HepG2 (cell line): ENCODE measurements around the gene TOMM20. TPM values are rescaled to one million over a fixed set of nuclear protein-coding genes. Genes with fewer than 3 reads are reported as not detected.

ENCODE experiments used
- ATAC-seq: fragments of 200-7000 bp; cut with Tn5 transposase; 3 replicates; pipeline ENCODE4 v1.9.1; 2020; ENCODE audit warnings: mild to moderate bottlenecking, moderate library complexity
- BruUV-seq: library from RNA; stranded (reverse); fragments of 400-500 nt; replicated peaks from 2 replicates; lab custom pipeline; 2021; lab: Mats Ljungman, UMichigan
- CTCF ChIA-PET: fragments of 300-600 bp; formaldehyde crosslinking; extraction: SDS; loops from one replicate; lab custom pipeline; 2021; ENCODE audit warnings: low total read pairs, inconsistent platforms, low intra/inter-chr PET ratio; lab: Yijun Ruan, JAX
- POLR2A ChIA-PET: fragments of 350-600 bp; sonication (Branson Sonifier 250); formaldehyde crosslinking; loops from one replicate; lab custom pipeline; 2020; ENCODE audit warnings: antibody characterized with exemption, inconsistent platforms; lab: Yijun Ruan, JAX
- DNase-seq: peaks from one replicate; pipeline ENCODE4 v3.0.0-alpha.2; 2015; ENCODE audit warnings: low spot score
- FAIRE-seq: peaks from 3 replicates; lab custom pipeline; 2011; peaks lifted over from hg19 to GRCh38; lab: Jason Lieb, UNC
- H2AFZ ChIP-seq: one replicate; pipeline ENCODE4 v1.6.1; 2011; ENCODE audit warnings: low read length, inconsistent platforms
- H3K27ac ChIP-seq: fragments of 300-600 bp; 3 replicates; pipeline ENCODE4 v1.8.0; 2011; ENCODE audit warnings: mixed run types, mild to moderate bottlenecking, mixed read lengths, low read length, inconsistent platforms; ENCODE audit not compliant: insufficient read depth; ENCODE audit errors: extremely low read length
- H3K27me3 ChIP-seq, 2 experiments: fragments of 200-600 bp in 1 of 2; 2 replicates in 1 of 2; 3 replicates in 1 of 2; pipeline versions ENCODE4 v1.6.0 to v1.8.0; 2011; ENCODE audit warnings: low read length in 2 of 2, mild to moderate bottlenecking in 2 of 2, moderate library complexity in 2 of 2, inconsistent platforms in 1 of 2; ENCODE audit not compliant: insufficient read depth in 2 of 2, control insufficient read depth in 1 of 2
- H3K36me3 ChIP-seq, 2 experiments: fragments of 200-600 bp in 1 of 2; replicated peaks in 1 of 2; 2 replicates in 1 of 2; 3 replicates in 1 of 2; pipeline versions ENCODE4 v1.5.1 to v1.8.0; 2011; ENCODE audit warnings: low read length in 2 of 2, inconsistent platforms in 1 of 2; ENCODE audit not compliant: insufficient read depth in 2 of 2, control insufficient read depth in 1 of 2
- H3K4me1 ChIP-seq: 2 replicates; pipeline ENCODE4 v1.5.1; 2012; ENCODE audit warnings: low read length, inconsistent platforms; ENCODE audit not compliant: insufficient read depth
- H3K4me2 ChIP-seq: 2 replicates; pipeline ENCODE4 v1.6.0; 2011; ENCODE audit warnings: low read depth, low read length, inconsistent platforms
- H3K4me3 ChIP-seq, 3 experiments: fragments of 200-600 bp in 1 of 3; sonication (generic), shearing (Covaris generic) in 1 of 3; replicated peaks in 1 of 3; 2 replicates each; pipeline ENCODE4 v1.5.1; 2011 to 2016; ENCODE audit warnings: low read length in 3 of 3, inconsistent platforms in 2 of 3, low read depth in 2 of 3, mild to moderate bottlenecking in 2 of 3, control low read depth in 1 of 3, mixed read lengths in 1 of 3; ENCODE audit not compliant: insufficient read depth in 1 of 3
- H3K79me2 ChIP-seq: one replicate; pipeline ENCODE4 v1.6.1; 2011; ENCODE audit warnings: low read length, inconsistent platforms; ENCODE audit not compliant: insufficient read depth
- H3K9ac ChIP-seq: 2 replicates; pipeline ENCODE4 v1.6.0; 2011; ENCODE audit warnings: mild to moderate bottlenecking, low read depth, low read length, inconsistent platforms; ENCODE audit not compliant: insufficient read depth
- H3K9me3 ChIP-seq: 2 replicates; pipeline ENCODE4 v1.5.1; 2012; ENCODE audit warnings: mild to moderate bottlenecking, low read length
- H4K20me1 ChIP-seq: 2 replicates; pipeline ENCODE4 v1.6.0; 2011; ENCODE audit warnings: inconsistent platforms, mild to moderate bottlenecking, low read length, moderate library complexity; ENCODE audit not compliant: insufficient read depth
- ATF7 ChIP-seq, 2 experiments: fragments of 450-650 bp in 1 of 2; sonication (generic) in 1 of 2; formaldehyde crosslinking in 1 of 2; IDR thresholded peaks; 2 replicates each; pipeline versions ENCODE4 v1.4.0 to v1.6.1; 2016 to 2020; ENCODE audit warnings: antibody characterized with exemption in 1 of 2, mild to moderate bottlenecking in 1 of 2, missing genetic modification reagents in 1 of 2
- MAFF ChIP-seq: IDR thresholded peaks from 2 replicates; pipeline ENCODE4 v1.6.1; 2011; ENCODE audit warnings: low read depth, low read length, improper control_type of control experiment
- MAFK ChIP-seq, 2 experiments: IDR thresholded peaks in 1 of 2; conservative IDR thresholded peaks in 1 of 2; 2 replicates each; pipeline ENCODE4 v1.6.1; 2011; ENCODE audit warnings: improper control_type of control experiment in 2 of 2, low read length in 2 of 2
- NAIF1 ChIP-seq: sonication (generic); formaldehyde crosslinking; IDR thresholded peaks from 2 replicates; pipeline ENCODE4 v1.5.0; 2020; ENCODE audit warnings: mild to moderate bottlenecking, missing genetic modification reagents, borderline replicate concordance
- PHF21A ChIP-seq: sonication (generic); formaldehyde crosslinking; IDR thresholded peaks from 2 replicates; pipeline ENCODE4 v1.5.0; 2020; ENCODE audit warnings: mild to moderate bottlenecking, missing genetic modification reagents
- TRIM24 ChIP-seq: sonication (generic); formaldehyde crosslinking; IDR thresholded peaks from 2 replicates; pipeline ENCODE4 v1.8.0; 2022; ENCODE audit warnings: mild to moderate bottlenecking, missing genetic modification reagents
- WGBS: methylation state at CpG from one replicate; pipeline ENCODE4 v1.1.6; 2017; ENCODE audit warnings: low lambda C conversion rate; 5-methylcytosine and 5-hydroxymethylcytosine counted together
- in situ Hi-C: cut with HindIII; loops from 2 replicates; pipeline ENCODE4 v1.10.0; 2017; ENCODE audit warnings: low pct_unique_long_range_greater_than_20kb; ENCODE audit not compliant: extremely low pct_ligation_motif_present
- intact Hi-C: fragments of 100-400 bp; cut with micrococcal nuclease; formaldehyde crosslinking; loops from one replicate; pipeline ENCODE4 v1.10.0; 2022; ENCODE audit not compliant: unreplicated experiment
- polyA plus RNA-seq, 8 experiments: library from polyadenylated mRNA; depleted of rRNA in 3 of 8; stranded (reverse) in 7 of 8; unstranded in 1 of 8; fragments of >200 nt; fragmentation: Illumina TruSeq in 4 of 8; extraction: Trizol in 4 of 8; gene quantifications; 2 replicates each; pipeline versions ENCODE4 v1.2.1 to v1.2.3, GENCODE V29; 2011 to 2016; ENCODE audit warnings: low read depth in 4 of 8, missing spikeins in 1 of 8, mixed read lengths in 1 of 8; ENCODE audit not compliant: insufficient read depth in 1 of 8
- total RNA-seq, 5 experiments: library from RNA; depleted of rRNA; stranded (reverse); fragments of >200 nt; fragmentation: Illumina TruSeq; extraction: Trizol; gene quantifications; 2 replicates each; pipeline ENCODE4 v1.2.3, GENCODE V29; 2016; ENCODE audit warnings: low read depth in 1 of 5
- TF ChIP-seq, protein P1 (sequence below): sonication (generic); formaldehyde crosslinking; IDR thresholded peaks from 2 replicates; pipeline ENCODE4 v1.9.0; 2021; ENCODE audit warnings: missing genetic modification reagents, mild to moderate bottlenecking, borderline replicate concordance

TOMM20 gene
- total and polyA plus RNA-seq, 2 of the 13 experiments (the other 11 are each of a cell fraction or from before 2014, with no cell fraction given), result 153 to 376 TPM

DNA sequence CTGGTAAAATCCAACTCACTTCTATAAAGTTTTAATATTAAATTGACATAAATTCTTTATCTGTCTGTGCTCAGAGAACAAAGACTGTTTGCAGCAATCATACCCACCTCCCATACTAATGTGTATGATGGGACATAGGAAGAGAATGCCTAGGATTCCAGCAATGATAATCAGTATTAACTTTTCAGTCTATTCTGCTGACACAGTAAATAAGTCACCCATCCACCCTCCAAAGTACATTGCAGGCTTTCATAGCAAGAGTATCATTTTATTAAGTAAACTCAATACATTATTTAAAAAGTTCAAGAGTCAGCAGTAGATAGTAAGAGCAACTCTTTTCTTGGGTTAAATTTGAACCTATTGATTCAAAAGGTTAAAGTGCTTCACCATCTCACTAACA is 23.6 kb upstream of the TOMM20 start:
- no peak for FAIRE-seq
- CTCF ChIA-PET, result no interaction called here

DNA sequence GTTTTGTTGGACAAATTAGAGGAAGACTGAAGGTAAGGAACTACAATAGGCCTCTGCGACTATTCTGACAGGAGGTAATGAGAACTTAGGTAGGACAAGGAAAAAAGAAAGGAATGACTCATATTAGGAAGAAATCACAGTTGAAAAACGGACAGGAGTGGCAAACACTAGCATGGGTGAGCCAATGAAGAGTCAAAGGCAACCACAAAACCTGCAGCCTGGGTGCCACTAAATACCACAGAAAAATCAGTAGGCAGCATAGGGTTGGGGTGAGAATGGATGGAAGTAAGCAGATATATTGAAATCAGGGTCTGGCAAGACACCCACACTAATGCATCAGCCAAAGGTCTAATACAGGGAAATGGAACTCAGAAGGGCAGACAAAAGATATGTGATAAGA is 22.4 kb upstream of the TOMM20 start:
- no peak overlapping the region for H2AFZ ChIP-seq
- no peak overlapping the region for H3K9ac ChIP-seq
- H3K4me2 ChIP-seq, result no peak overlapping the region
- ChIA-PET POLR2A (no interaction called here), CTCF (no interaction called here)
- H4K20me1 ChIP-seq, result no peaks in the 10 kb centered on the region
- no peaks in the 10 kb centered on the region for H3K27me3 ChIP-seq
- no peak overlapping the region for H3K27ac ChIP-seq
- intact Hi-C loops, result no loop called here
- no peak for TF ChIP-seq ATF7 (IDR thresholded peaks at IDR 0.05)
- TF ChIP-seq ATF7 (CRISPR knock-in tag; IDR thresholded peaks at IDR 0.05), result no peak
- TF ChIP-seq TRIM24 (CRISPR knock-in tag), result no peak
- TF ChIP-seq, protein P1, sequence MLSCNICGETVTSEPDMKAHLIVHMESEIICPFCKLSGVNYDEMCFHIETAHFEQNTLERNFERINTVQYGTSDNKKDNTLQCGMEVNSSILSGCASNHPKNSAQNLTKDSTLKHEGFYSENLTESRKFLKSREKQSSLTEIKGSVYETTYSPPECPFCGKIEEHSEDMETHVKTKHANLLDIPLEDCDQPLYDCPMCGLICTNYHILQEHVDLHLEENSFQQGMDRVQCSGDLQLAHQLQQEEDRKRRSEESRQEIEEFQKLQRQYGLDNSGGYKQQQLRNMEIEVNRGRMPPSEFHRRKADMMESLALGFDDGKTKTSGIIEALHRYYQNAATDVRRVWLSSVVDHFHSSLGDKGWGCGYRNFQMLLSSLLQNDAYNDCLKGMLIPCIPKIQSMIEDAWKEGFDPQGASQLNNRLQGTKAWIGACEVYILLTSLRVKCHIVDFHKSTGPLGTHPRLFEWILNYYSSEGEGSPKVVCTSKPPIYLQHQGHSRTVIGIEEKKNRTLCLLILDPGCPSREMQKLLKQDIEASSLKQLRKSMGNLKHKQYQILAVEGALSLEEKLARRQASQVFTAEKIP (CRISPR knock-in tag), result no peak
- in situ Hi-C loops, result no loop called here
- 88% methylated on average over 2 of the region's 2 CpGs for WGBS
- BruUV-seq, result no TSS peak
- ATAC-seq, result no peak
- H3K4me3 ChIP-seq, result no peak overlapping the region
- peaks cover 16 to 70% of the 10 kb centered on the region in 2 experiments for H3K36me3 ChIP-seq
- no peak for FAIRE-seq
- H3K9me3 ChIP-seq, result no peaks in the 10 kb centered on the region
- no peak for DNase-seq
- H3K4me1 ChIP-seq, result peaks cover 5% of the 10 kb centered on the region
- no peaks in the 10 kb centered on the region for H3K79me2 ChIP-seq

More for the DNA sequence above, 23.6 kb upstream of the TOMM20 start:
- Histone ChIP-seq H3K4me2 (no peak overlapping the region), H2AFZ (no peak overlapping the region), H3K4me1 (peaks cover 14% of the 10 kb centered on the region), H3K4me3 (no peak overlapping the region), H3K36me3 (peaks cover 14 to 78% of the 10 kb centered on the region in 2 experiments), H3K27ac (no peak overlapping the region), H4K20me1 (no peaks in the 10 kb centered on the region; the same call in 1 of the 2 replicates), H3K27me3 (no peaks in the 10 kb centered on the region), H3K9me3 (no peaks in the 10 kb centered on the region), H3K9ac (no peak overlapping the region), H3K79me2 (peaks cover 10% of the 10 kb centered on the region)
- POLR2A ChIA-PET, result interaction anchor here (1.7 kb wide), 1 partner anchor 23 kb away, joined by 7 read pairs; the partner anchor contains the start of gene TOMM20
- no peak for DNase-seq
- intact Hi-C loops, result no loop called here
- no TSS peak for BruUV-seq
- in situ Hi-C loops, result no loop called here
- no peak for ATAC-seq
- TF ChIP-seq NAIF1, result no peak
- peak; percentile 79 for TF ChIP-seq MAFF
- TF ChIP-seq MAFK (conservative IDR thresholded peaks at IDR 0.05 in 1 of 2, IDR thresholded peaks at IDR 0.05 in 1 of 2; ENCODE audit: low read length in 2 of 2), result peak; percentile 85 to 88
- TF ChIP-seq PHF21A, result no peak
